Kidney epithelial cell (primary cell): ENCODE data around the gene PLCG2. TPM values are rescaled to one million over a fixed set of nuclear protein-coding genes. Genes with fewer than 3 reads are reported as not detected.

Experiments used
- DNase-seq: peaks from one replicate; pipeline ENCODE4 v3.0.0-alpha.2; 2010; ENCODE audit warnings: low read depth
- H3K27me3 ChIP-seq: 2 replicates; pipeline ENCODE4 v1.6.0; 2011; ENCODE audit warnings: low read length; ENCODE audit not compliant: control insufficient read depth, insufficient read depth
- H3K36me3 ChIP-seq: 2 replicates; pipeline ENCODE4 v1.5.1; 2011; ENCODE audit warnings: low read length; ENCODE audit not compliant: control insufficient read depth, insufficient read depth
- H3K4me3 ChIP-seq: 2 replicates; pipeline ENCODE4 v1.5.1; 2011; ENCODE audit warnings: low read depth, mild to moderate bottlenecking, control low read depth, low read length
- total RNA-seq: library from RNA; depleted of rRNA; stranded (reverse); fragments of >200 nt; gene quantifications from 2 replicates; pipeline ENCODE4 v1.2.3, GENCODE V29; 2015
- TF ChIP-seq, protein P1 (sequence below): IDR thresholded peaks from 2 replicates; pipeline ENCODE4 v1.5.1; 2011; ENCODE audit warnings: mild to moderate bottlenecking, moderate library complexity, low read length, control low read depth, inconsistent platforms; ENCODE audit not compliant: insufficient read depth, poor library complexity, severe bottlenecking

Gene PLCG2
- total RNA-seq, 1 donor from 2014 or later, result 17.3 TPM

GRCh38 chr16:81823734-81824133, 44.6 kb downstream of the PLCG2 start:
- H3K27me3 ChIP-seq, result no peaks in the 10 kb centered on the region

GRCh38 chr16:81826523-81826922, 47.4 kb downstream of the PLCG2 start:
- Histone ChIP-seq H3K27me3 (no peaks in the 10 kb centered on the region), H3K4me3 (no peak overlapping the region), H3K36me3 (no peaks in the 10 kb centered on the region)
- no peak for DNase-seq
- TF ChIP-seq, protein P1, sequence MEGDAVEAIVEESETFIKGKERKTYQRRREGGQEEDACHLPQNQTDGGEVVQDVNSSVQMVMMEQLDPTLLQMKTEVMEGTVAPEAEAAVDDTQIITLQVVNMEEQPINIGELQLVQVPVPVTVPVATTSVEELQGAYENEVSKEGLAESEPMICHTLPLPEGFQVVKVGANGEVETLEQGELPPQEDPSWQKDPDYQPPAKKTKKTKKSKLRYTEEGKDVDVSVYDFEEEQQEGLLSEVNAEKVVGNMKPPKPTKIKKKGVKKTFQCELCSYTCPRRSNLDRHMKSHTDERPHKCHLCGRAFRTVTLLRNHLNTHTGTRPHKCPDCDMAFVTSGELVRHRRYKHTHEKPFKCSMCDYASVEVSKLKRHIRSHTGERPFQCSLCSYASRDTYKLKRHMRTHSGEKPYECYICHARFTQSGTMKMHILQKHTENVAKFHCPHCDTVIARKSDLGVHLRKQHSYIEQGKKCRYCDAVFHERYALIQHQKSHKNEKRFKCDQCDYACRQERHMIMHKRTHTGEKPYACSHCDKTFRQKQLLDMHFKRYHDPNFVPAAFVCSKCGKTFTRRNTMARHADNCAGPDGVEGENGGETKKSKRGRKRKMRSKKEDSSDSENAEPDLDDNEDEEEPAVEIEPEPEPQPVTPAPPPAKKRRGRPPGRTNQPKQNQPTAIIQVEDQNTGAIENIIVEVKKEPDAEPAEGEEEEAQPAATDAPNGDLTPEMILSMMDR, result no peak

More at GRCh38 chr16:81823734-81824133, 44.6 kb downstream of the PLCG2 start:
- H3K36me3 ChIP-seq, result no peaks in the 10 kb centered on the region
- DNase-seq, result no peak
- TF ChIP-seq, protein P1, result no peak
- H3K4me3 ChIP-seq, result no peak overlapping the region

GRCh38 chr16:81830845-81831540, 51.9 kb downstream of the PLCG2 start:
- no peak for DNase-seq
- TF ChIP-seq, protein P1, result no peak
- no peaks in the 10 kb centered on the region for H3K27me3 ChIP-seq
- H3K36me3 ChIP-seq, result no peaks in the 10 kb centered on the region
- no peak overlapping the region for H3K4me3 ChIP-seq

- H3K36me3 ChIP-seq, result no peaks in the 10 kb centered on the region
- H3K27me3 ChIP-seq, result no peaks in the 10 kb centered on the region
- H3K4me3 ChIP-seq, result no peak overlapping the region
- DNase-seq, result no peak
- TF ChIP-seq, protein P1, result no peak
Measured at GRCh38 chr16:81831722-81832126, 52.6 kb downstream of the PLCG2 start.

DNA sequence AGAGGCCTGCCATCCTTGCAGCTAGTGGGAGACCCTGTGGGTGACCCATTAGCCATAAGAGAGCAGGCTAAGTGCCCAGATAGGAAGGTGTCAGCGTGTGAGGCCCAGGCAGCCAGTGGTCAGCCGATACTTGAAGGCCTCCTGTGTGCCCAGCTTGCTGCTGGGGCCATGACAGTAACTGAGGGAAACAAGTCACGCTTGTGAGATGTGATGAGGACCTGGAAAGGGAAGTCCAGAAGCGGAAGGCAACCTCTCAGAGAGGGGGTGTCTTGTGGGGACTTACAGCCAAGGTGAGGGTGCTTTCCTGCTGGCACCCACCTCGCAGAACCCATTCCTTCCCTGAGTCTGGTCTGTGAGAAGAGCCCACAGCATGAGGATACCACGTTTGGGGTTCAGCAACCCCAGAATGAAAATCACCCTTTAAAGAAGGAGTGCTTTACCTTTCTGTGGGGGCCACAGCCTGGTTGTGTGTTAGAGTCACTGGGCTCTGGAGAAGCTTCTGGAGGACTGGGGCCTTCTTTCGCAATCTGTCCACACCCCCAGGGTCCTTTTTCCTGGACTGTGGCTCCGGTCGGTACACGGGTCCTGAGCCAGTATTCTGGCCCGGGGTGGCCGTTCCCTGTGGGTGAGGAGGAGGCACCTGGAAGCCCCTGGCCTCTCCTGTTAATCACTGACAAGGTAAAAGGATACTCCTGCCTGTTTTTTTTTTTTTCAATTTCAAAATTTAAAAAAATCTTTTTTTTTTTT, 53.9 kb downstream of the PLCG2 start:
- TF ChIP-seq, protein P1, result no peak
- Histone ChIP-seq H3K27me3 (no peaks in the 10 kb centered on the region), H3K36me3 (no peaks in the 10 kb centered on the region), H3K4me3 (no peak overlapping the region)
- DNase-seq, result no peak

- DNase-seq, result no peak
- Histone ChIP-seq H3K4me3 (no peak overlapping the region), H3K36me3 (no peaks in the 10 kb centered on the region), H3K27me3 (no peaks in the 10 kb centered on the region)
- TF ChIP-seq, protein P1, result no peak
Measured at GRCh38 chr16:81833751-81834150, 54.7 kb downstream of the PLCG2 start.
